NCI-H345 treated with DMSO at 0.1 percent for 48 hours (cell line): Measurements from ENCODE around the gene ACSBG1.

Source experiments
- DNase-seq: peaks from one replicate; lab custom pipeline; 2025; ENCODE audit not compliant: unreplicated experiment; lab: John Stamatoyannopoulos, UW

ACSBG1 gene

GRCh38 chr15:78204351-78205309, 29.7 kb downstream of the ACSBG1 start:
- DNase-seq = no peak

- no peak for DNase-seq
Measured at GRCh38 chr15:78203346-78204225, 30.8 kb downstream of the ACSBG1 start.

- no peak for DNase-seq
Measured at GRCh38 chr15:78201281-78202190, 32.8 kb downstream of the ACSBG1 start.

DNA sequence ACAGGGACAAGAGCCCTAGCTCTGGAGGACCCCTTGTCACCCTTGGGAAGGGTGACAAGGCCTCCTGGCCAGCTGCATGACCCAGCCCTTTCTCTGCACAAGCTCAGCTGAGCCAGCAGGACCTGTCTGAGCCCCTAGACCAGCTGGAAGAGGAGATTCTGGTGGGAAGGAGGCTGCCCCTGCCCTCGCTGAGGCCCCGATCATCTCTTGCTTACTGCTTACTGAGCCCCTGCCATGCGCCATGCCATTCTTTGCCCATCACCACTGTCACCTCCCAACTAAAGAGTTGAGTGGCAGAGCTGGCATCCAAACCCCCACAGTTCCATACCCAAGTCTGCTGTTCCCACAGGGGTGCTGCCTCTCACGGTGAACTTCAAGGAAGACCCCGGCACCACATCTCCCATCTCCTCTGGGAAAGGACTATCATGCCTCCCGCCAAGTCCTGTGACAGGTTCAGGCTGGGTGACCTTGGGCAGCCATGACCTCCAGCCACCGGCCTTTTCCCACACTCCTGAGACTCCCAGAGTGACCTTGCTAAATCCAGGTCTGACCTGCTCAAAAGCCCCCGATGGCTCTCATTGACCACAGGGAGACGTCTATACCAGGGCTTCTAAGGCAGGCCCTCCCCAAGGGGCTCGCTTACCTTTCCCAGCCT, 34.0 kb downstream of the ACSBG1 start:
- DNase-seq = no peak

DNA sequence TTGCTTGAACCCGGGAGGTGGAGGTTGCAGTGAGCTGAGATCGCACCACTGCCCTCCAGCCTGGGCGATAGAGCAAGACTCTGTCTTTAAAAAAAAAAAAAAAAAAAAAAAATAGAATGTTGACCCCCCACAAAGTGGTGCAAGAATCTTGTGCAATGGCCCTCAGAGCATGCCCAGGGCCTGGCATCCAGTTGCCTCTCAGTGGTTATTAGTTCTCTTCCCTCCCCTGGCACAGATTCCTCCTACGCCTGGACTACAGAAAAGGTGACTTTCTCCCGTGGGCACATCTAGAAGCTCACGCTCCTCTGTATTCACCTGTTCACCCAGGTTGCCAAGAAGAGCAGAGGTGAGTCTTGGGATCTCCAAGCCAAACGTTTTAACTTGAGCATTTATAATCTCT, 36.7 kb downstream of the ACSBG1 start:
- no peak for DNase-seq

GRCh38 chr15:78195735-78196201, 38.6 kb downstream of the ACSBG1 start:
- DNase-seq = peak; percentile 31

- no peak for DNase-seq
Measured at GRCh38 chr15:78194568-78194925, 39.8 kb downstream of the ACSBG1 start.

- DNase-seq = no peak
Measured at GRCh38 chr15:78193731-78194567, 40.4 kb downstream of the ACSBG1 start.

GRCh38 chr15:78192826-78193594, 41.4 kb downstream of the ACSBG1 start:
- no peak for DNase-seq

DNA sequence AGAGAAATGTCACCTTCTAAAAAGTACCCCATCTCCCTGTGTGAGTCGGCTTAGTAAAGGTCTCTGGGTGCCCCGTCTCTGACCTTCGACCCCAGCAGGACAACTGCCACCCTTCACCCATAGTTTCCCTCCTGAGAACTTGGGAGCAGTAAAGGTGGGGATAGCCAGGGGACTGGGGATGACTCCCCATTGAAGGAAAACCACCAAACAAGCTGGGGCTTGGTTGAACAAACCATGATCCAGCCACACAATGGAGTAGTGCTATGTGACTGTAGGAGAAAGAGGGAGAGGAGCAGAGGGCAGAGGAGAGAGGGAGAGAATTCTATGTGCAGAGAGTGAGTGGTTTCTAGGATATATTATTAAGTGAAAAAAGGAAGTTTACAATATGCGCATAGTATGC, 51.5 kb downstream of the ACSBG1 start:
- DNase-seq = no peak

- no peak for DNase-seq
Measured at GRCh38 chr15:78182336-78182700, 52.0 kb downstream of the ACSBG1 start.

- DNase-seq = no peak
Measured at GRCh38 chr15:78179906-78180305, 54.5 kb downstream of the ACSBG1 start.

DNA sequence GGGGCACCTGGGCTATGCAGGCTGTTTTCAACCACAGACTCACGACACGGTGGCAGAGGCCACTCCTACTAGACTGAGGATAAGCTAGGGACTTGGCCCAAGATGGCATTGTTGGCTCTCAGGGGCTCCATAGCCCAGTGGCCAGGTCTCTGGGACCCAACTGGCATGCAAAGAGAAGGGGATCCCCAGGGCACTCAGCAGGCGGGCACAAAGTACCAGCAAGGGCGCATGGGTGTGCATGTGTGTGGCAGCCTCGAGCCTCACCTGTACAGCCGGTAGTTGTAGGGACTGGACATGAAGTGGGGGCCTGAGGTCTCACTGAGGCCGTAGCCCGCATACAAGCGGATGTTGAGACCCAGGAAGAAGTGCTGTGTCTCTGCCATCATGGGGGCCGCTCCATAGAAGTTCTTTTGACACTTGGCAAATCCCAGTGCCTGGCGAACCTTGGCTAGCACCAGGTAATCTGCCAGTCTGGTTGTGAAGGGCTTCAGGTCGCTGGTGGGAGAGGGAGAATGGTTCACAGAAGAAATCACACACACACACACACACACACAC, 55.0 kb downstream of the ACSBG1 start:
- no peak for DNase-seq

GRCh38 chr15:78178064-78178463, 56.3 kb downstream of the ACSBG1 start:
- DNase-seq = no peak

GRCh38 chr15:78177447-78177873, 56.9 kb downstream of the ACSBG1 start:
- peak; percentile 1 for DNase-seq

DNA sequence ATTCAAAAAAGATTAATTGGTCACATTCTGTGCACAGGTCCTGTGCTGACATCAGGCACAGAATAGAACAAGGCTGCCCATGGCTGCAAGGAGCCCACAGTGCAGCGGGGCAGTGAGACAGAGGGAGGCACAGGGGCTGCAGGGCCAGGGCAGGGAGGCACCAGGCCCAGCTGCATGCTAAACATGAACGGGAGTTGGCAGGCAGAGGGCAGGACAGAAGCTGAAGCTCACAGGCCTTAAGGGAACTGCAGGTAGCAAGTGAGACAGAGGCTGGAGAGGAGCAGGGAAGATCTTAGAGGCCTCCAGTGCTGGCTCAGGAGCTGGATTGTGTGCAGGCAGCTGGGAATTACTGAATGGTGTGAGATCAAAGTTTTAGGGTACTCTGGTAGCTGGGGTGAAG, 59.0 kb downstream of the ACSBG1 start:
- DNase-seq = no peak

GRCh38 chr15:78174401-78174800, 60.0 kb downstream of the ACSBG1 start:
- no peak for DNase-seq

DNA sequence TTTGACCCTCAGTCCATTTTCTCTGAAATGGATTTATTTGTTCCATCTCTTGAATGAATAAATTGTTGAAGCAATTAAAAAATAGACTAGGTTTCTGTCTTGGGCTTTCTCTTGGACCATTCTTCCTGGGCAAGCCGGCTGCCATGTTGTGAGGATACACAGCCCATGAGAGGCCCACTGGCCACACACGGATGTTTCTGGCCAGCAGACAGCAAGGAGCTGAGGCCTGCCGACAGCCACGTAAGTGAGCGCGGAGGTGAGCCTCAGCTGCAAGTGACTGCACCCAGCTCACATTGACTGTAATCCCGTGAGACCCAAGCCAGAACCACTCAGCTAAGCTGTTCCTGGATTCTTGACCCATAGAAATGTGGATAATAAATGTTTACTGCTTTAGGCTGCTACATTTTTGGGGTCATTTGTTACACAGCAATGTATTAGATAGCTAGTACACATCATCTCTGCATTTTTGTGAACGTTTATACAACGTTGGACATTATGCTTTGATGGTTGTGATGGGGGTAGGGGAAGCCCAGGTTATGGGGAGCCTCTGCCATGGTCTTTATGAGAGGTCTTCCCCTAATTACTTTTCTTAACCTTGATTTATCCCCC, 62.4 kb downstream of the ACSBG1 start:
- DNase-seq = no peak
